K562 (cell line): ENCODE measurements around the gene TACR1.

Source experiments
- CHAMP1 ChIP-seq: fragments of 450-650 bp; IDR thresholded peaks from 2 replicates; pipeline ENCODE4 v1.6.1; 2016; ENCODE audit warnings: mild to moderate bottlenecking
- CTCF ChIP-seq, 3 experiments: IDR thresholded peaks in 2 of 3; conservative IDR thresholded peaks in 1 of 3; 2 replicates each; pipeline ENCODE4 v1.5.1; 2011 to 2012; ENCODE audit warnings: low read length in 3 of 3, mild to moderate bottlenecking in 3 of 3, control low read depth in 2 of 3, improper control_type of control experiment in 1 of 3, inconsistent platforms in 1 of 3, low read depth in 1 of 3, mixed read lengths in 1 of 3, moderate library complexity in 1 of 3; ENCODE audit not compliant: insufficient read depth in 2 of 3
- E2F4 ChIP-seq: sonication (generic); formaldehyde crosslinking; IDR thresholded peaks from 2 replicates; pipeline ENCODE4 v1.8.0; 2022; ENCODE audit warnings: mild to moderate bottlenecking, low read depth, missing genetic modification reagents
- HIVEP1 ChIP-seq: fragments of 250-450 bp; sonication (Bioruptor Pico); IDR thresholded peaks from 2 replicates; pipeline ENCODE4 v1.4.0; 2020; ENCODE audit warnings: mild to moderate bottlenecking
- HSF4 ChIP-seq: fragments of 250-450 bp; sonication (Bioruptor Pico); IDR thresholded peaks from 2 replicates; pipeline ENCODE4 v2.1.2; 2022; ENCODE audit warnings: mild to moderate bottlenecking, moderate library complexity, borderline replicate concordance
- MAX ChIP-seq: sonication (generic); formaldehyde crosslinking; IDR thresholded peaks from 2 replicates; pipeline ENCODE4 v1.9.0; 2022; ENCODE audit warnings: mild to moderate bottlenecking, missing genetic modification reagents

- TF ChIP-seq MAX (CRISPR knock-in tag) (no peak), HIVEP1 (no peak), CTCF (IDR thresholded peaks at IDR 0.05 in 2 of 3, conservative IDR thresholded peaks at IDR 0.05 in 1 of 3; ENCODE audit: insufficient read depth in 2 of 3, low read depth in 1 of 3, low read length in 3 of 3) (no peak), HSF4 (CRISPR knock-in tag) (no peak), E2F4 (CRISPR knock-in tag) (no peak), CHAMP1 (no peak)
Observed at GRCh38 chr2:75065402-75066008, 133.8 kb downstream of the TACR1 start.
